PC-9 (cell line): Measurements from ENCODE around the gene TSPAN10. TPM values are rescaled to one million over a fixed set of nuclear protein-coding genes. Genes with fewer than 3 reads are reported as not detected.
A peak's percentile ranks its signal among the peaks of the same experiment; 100 is the strongest.

Experiments
- BruUV-seq: library from RNA; stranded (reverse); fragments of 400-500 nt; replicated peaks from 2 replicates; lab custom pipeline; 2021; lab: Mats Ljungman, UMichigan
- CTCF ChIA-PET: fragments of 300-600 bp; sonication (Branson Sonifier 250); formaldehyde crosslinking; loops from one replicate; lab custom pipeline; 2022; ENCODE audit warnings: antibody characterized with exemption; lab: Charles Lee
- POLR2A ChIA-PET: fragments of 300-600 bp; sonication (Branson Sonifier 250); formaldehyde crosslinking; loops from one replicate; lab custom pipeline; 2022; ENCODE audit warnings: antibody characterized with exemption; ENCODE audit not compliant: unreplicated experiment; lab: Charles Lee
- DNase-seq, 2 experiments: peaks; one replicate each; pipeline versions ENCODE4 v3.0.0 to v3.0.0-alpha.2; 2015 to 2022; ENCODE audit warnings: mixed read lengths in 1 of 2
- H2AFZ ChIP-seq: fragments of 200-600 bp; sonication (generic); 2 replicates; pipeline ENCODE4 v1.8.1; 2017; ENCODE audit warnings: antibody characterized with exemption
- H3F3A ChIP-seq: fragments of 200-600 bp; sonication (generic); 2 replicates; pipeline ENCODE4 v1.8.1; 2017; ENCODE audit warnings: antibody characterized with exemption, mild to moderate bottlenecking, low read depth; ENCODE audit not compliant: insufficient read depth
- H3K27ac ChIP-seq: fragments of 200-600 bp; sonication (generic); 2 replicates; pipeline ENCODE4 v1.6.1; 2016; ENCODE audit warnings: mixed run types
- H3K27me3 ChIP-seq: fragments of 200-600 bp; sonication (generic); 2 replicates; pipeline ENCODE4 v1.6.1; 2016; ENCODE audit warnings: low read depth, mixed run types; ENCODE audit not compliant: insufficient read depth
- H3K36me3 ChIP-seq: fragments of 200-600 bp; sonication (generic); 2 replicates; pipeline ENCODE4 v1.6.1; 2016; ENCODE audit warnings: low read depth, mixed run types
- H3K4me1 ChIP-seq: fragments of 200-600 bp; sonication (generic); replicated peaks from 2 replicates; pipeline ENCODE4 v1.6.1; 2016; ENCODE audit warnings: mixed run types; ENCODE audit not compliant: insufficient read depth
- H3K4me2 ChIP-seq: fragments of 200-600 bp; sonication (generic); 2 replicates; pipeline ENCODE4 v1.6.1; 2017; ENCODE audit warnings: mixed run types
- H3K4me3 ChIP-seq: fragments of 200-600 bp; sonication (generic); 2 replicates; pipeline ENCODE4 v1.6.1; 2016; ENCODE audit warnings: mixed run types
- H3K79me2 ChIP-seq: fragments of 200-600 bp; sonication (generic); 2 replicates; pipeline ENCODE4 v1.6.1; 2017; ENCODE audit warnings: low read depth, mixed run types
- H3K9me2 ChIP-seq: fragments of 200-600 bp; sonication (generic); 2 replicates; pipeline ENCODE4 v1.8.1; 2017; ENCODE audit warnings: mild to moderate bottlenecking; ENCODE audit not compliant: insufficient read depth
- H3K9me3 ChIP-seq: fragments of 200-600 bp; sonication (generic); 2 replicates; pipeline ENCODE4 v1.8.1; 2016; ENCODE audit warnings: low read depth; ENCODE audit not compliant: insufficient read depth
- H4K20me1 ChIP-seq: fragments of 200-600 bp; sonication (generic); 2 replicates; pipeline ENCODE4 v1.8.1; 2017; ENCODE audit not compliant: insufficient read depth
- EZH2 ChIP-seq: fragments of 200-600 bp; sonication (generic); IDR thresholded peaks from 2 replicates; pipeline ENCODE4 v1.8.0; 2017; ENCODE audit warnings: antibody characterized with exemption, low read depth
- intact Hi-C: fragments of 100-400 bp; cut with micrococcal nuclease; formaldehyde crosslinking; loops from one replicate; pipeline ENCODE4 v1.10.0; 2022; ENCODE audit not compliant: unreplicated experiment
- total RNA-seq: library from RNA; stranded (reverse); gene quantifications from 2 replicates; pipeline ENCODE4 v1.2.3, GENCODE V29; 2021
- TF ChIP-seq, protein P1 (sequence below): fragments of 200-600 bp; sonication (generic); conservative IDR thresholded peaks from 2 replicates; pipeline ENCODE4 v1.6.1; 2017; ENCODE audit warnings: mixed run types, antibody characterized with exemption, mild to moderate bottlenecking, moderate library complexity

The TSPAN10 gene
- total RNA-seq, 1 experiment from 2014 or later = 8.6 TPM

DNA sequence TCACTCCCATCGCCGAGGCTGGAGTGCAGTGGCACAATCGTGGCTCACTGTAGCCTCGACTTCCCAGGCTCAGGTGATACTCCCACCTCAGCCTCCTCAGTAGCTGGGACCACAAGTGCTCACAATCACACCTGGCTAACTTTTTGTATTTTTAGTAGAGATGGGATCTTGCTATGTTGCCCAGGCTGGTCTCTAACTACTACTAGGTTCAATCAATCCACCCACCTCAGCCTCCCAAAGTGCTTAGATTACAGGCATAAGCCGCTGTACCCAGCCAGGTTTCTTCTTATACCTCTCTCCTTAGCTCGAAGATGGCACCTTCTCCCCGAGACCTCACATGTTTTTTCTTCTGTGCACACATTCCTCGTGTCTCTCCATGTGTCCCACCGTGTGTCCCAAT is 3.0 kb downstream of the TSPAN10 start:
- Histone ChIP-seq H3K4me3 (no peak overlapping the region), H4K20me1 (peaks cover 12% of the 10 kb centered on the region), H3K9me3 (no peaks in the 10 kb centered on the region), H3K36me3 (no peaks in the 10 kb centered on the region), H3K27me3 (no peaks in the 10 kb centered on the region), H3K79me2 (peaks cover 17% of the 10 kb centered on the region), H3K4me2 (no peak overlapping the region), H2AFZ (no peak overlapping the region), H3F3A (peaks cover 10% of the 10 kb centered on the region; the same call in 1 of the 2 replicates), H3K27ac (no peak overlapping the region), H3K4me1 (peaks cover 11% of the 10 kb centered on the region; the same call in 1 of the 2 replicates), H3K9me2 (no peaks in the 10 kb centered on the region)
- intact Hi-C loops = no loop called here
- DNase-seq = no peak
- TF ChIP-seq, protein P1, sequence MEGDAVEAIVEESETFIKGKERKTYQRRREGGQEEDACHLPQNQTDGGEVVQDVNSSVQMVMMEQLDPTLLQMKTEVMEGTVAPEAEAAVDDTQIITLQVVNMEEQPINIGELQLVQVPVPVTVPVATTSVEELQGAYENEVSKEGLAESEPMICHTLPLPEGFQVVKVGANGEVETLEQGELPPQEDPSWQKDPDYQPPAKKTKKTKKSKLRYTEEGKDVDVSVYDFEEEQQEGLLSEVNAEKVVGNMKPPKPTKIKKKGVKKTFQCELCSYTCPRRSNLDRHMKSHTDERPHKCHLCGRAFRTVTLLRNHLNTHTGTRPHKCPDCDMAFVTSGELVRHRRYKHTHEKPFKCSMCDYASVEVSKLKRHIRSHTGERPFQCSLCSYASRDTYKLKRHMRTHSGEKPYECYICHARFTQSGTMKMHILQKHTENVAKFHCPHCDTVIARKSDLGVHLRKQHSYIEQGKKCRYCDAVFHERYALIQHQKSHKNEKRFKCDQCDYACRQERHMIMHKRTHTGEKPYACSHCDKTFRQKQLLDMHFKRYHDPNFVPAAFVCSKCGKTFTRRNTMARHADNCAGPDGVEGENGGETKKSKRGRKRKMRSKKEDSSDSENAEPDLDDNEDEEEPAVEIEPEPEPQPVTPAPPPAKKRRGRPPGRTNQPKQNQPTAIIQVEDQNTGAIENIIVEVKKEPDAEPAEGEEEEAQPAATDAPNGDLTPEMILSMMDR = no peak
- TF ChIP-seq EZH2 = no peak
- no TSS peak for BruUV-seq
- POLR2A ChIA-PET = no interaction called here
- CTCF ChIA-PET = interaction anchor here (0.9 kb wide), 1 partner anchor 36 kb away, joined by 4 read pairs; no protein-coding TSS in a partner anchor

- H3K36me3 ChIP-seq = no peaks in the 10 kb centered on the region
- H3K27me3 ChIP-seq = no peaks in the 10 kb centered on the region
- BruUV-seq = no TSS peak
- intact Hi-C loops = no loop called here
- no peaks in the 10 kb centered on the region for H3F3A ChIP-seq
- H3K4me1 ChIP-seq = peaks cover 5% of the 10 kb centered on the region; the same call in 1 of the 2 replicates
- no peak overlapping the region for H3K27ac ChIP-seq
- POLR2A ChIA-PET = interaction anchor here (0.7 kb wide), 2 partner anchors 86 to 387 kb away, joined by 3 to 5 read pairs; no protein-coding TSS in a partner anchor
- no peak overlapping the region for H2AFZ ChIP-seq
- no peak for TF ChIP-seq EZH2
- TF ChIP-seq, protein P1 = no peak
- H3K9me3 ChIP-seq = no peaks in the 10 kb centered on the region
- CTCF ChIA-PET = no interaction called here
- no peaks in the 10 kb centered on the region for H3K9me2 ChIP-seq
- peak in 1 of 2 experiments; percentile 40 for DNase-seq
- no peak overlapping the region for H3K4me3 ChIP-seq
- H4K20me1 ChIP-seq = no peaks in the 10 kb centered on the region
- no peaks in the 10 kb centered on the region for H3K79me2 ChIP-seq
- no peak overlapping the region for H3K4me2 ChIP-seq
Measured at GRCh38 chr17:81641825-81642489, 5.0 kb downstream of the TSPAN10 start.

- Histone ChIP-seq H3K4me2 (no peak overlapping the region), H3K9me3 (no peaks in the 10 kb centered on the region), H4K20me1 (no peaks in the 10 kb centered on the region), H3K36me3 (no peaks in the 10 kb centered on the region), H3F3A (no peaks in the 10 kb centered on the region), H3K4me1 (no peaks in the 10 kb centered on the region), H3K79me2 (no peaks in the 10 kb centered on the region), H3K9me2 (no peaks in the 10 kb centered on the region), H3K27ac (no peak overlapping the region), H3K4me3 (no peak overlapping the region), H3K27me3 (no peaks in the 10 kb centered on the region), H2AFZ (no peak overlapping the region)
- ChIA-PET CTCF (no interaction called here), POLR2A (no interaction called here)
- no TSS peak for BruUV-seq
- intact Hi-C loops = no loop called here
- TF ChIP-seq EZH2 = no peak
- TF ChIP-seq, protein P1 = no peak
- no peak for DNase-seq
Measured at GRCh38 chr17:81644496-81644895, 7.5 kb downstream of the TSPAN10 start.
